Measurements from ENCODE around the gene GFOD1. TPM values are rescaled to one million over a fixed set of nuclear protein-coding genes. Genes with fewer than 3 reads are reported as not detected.

The GFOD1 gene
- total RNA-seq, 4 donors from 2014 or later, result 21.8 to 49.4 (median 31.1) TPM

GRCh38 chr6:13368731-13369115 is 118.7 kb downstream of the GFOD1 start:
- Histone ChIP-seq H3K9me3 (no peaks in the 10 kb centered on the region), H3K27me3 (no peaks in the 10 kb centered on the region), H3K27ac (no peak overlapping the region), H3K4me1 (peaks cover 0 to 53% (median 3%) of the 10 kb centered on the region in 4 donors), H3K36me3 (peaks cover 0 to 18% (median 0%) of the 10 kb centered on the region in 3 donors), H3K4me3 (no peak overlapping the region)
- TF ChIP-seq EP300 (IDR thresholded peaks at IDR 0.05), result no peak
- no peak for TF ChIP-seq POLR2A (IDR thresholded peaks at IDR 0.05)
- no peak for DNase-seq (ENCODE audit: low spot score in 2 of 2)

GRCh38 chr6:13368079-13368730 is 119.2 kb downstream of the GFOD1 start:
- DNase-seq (ENCODE audit: low spot score in 2 of 2), result no peak
- peaks cover 0 to 18% (median 0%) of the 10 kb centered on the region in 3 donors for H3K36me3 ChIP-seq
- H3K4me3 ChIP-seq, result no peak overlapping the region
- no peaks in the 10 kb centered on the region for H3K9me3 ChIP-seq
- 75 to 77% methylated on average over 7 of the region's 7 CpGs for WGBS, 2 donors
- H3K4me1 ChIP-seq, result peaks cover 0 to 53% (median 3%) of the 10 kb centered on the region in 4 donors
- no peaks in the 10 kb centered on the region for H3K27me3 ChIP-seq
- no peak overlapping the region for H3K27ac ChIP-seq
- TF ChIP-seq POLR2A (IDR thresholded peaks at IDR 0.05) (no peak), CTCF (IDR thresholded peaks at IDR 0.05) (no peak), EP300 (IDR thresholded peaks at IDR 0.05) (no peak)

GRCh38 chr6:13367396-13367795 is 120.0 kb downstream of the GFOD1 start:
- Histone ChIP-seq H3K4me1 (peaks cover 0 to 53% (median 3%) of the 10 kb centered on the region in 4 donors), H3K36me3 (peaks cover 0 to 18% (median 0%) of the 10 kb centered on the region in 3 donors), H3K4me3 (no peak overlapping the region), H3K27me3 (no peaks in the 10 kb centered on the region), H3K9me3 (no peaks in the 10 kb centered on the region), H3K27ac (peak overlapping the region in 2 of 4 donors; percentile 6 to 41)
- no peak for DNase-seq (ENCODE audit: low spot score in 2 of 2)
- 45% methylated on average over 3 of the region's 3 CpGs for WGBS, 2 donors
- TF ChIP-seq CTCF (IDR thresholded peaks at IDR 0.05), result no peak
- no peak for TF ChIP-seq POLR2A (IDR thresholded peaks at IDR 0.05)
- TF ChIP-seq EP300 (IDR thresholded peaks at IDR 0.05), result no peak

- WGBS, 2 donors, result 97 to 98% methylated on average over 39 of the region's 39 CpGs
- no peak for DNase-seq (ENCODE audit: low spot score in 2 of 2)
- no peak overlapping the region for H3K27ac ChIP-seq
- H3K4me3 ChIP-seq, result no peak overlapping the region
- peaks cover 0 to 18% (median 0%) of the 10 kb centered on the region in 3 donors for H3K36me3 ChIP-seq
- peaks cover 0 to 47% (median 2%) of the 10 kb centered on the region in 4 donors for H3K4me1 ChIP-seq
- H3K9me3 ChIP-seq, result no peaks in the 10 kb centered on the region
- TF ChIP-seq CTCF (IDR thresholded peaks at IDR 0.05) (no peak), POLR2A (IDR thresholded peaks at IDR 0.05) (no peak), EP300 (IDR thresholded peaks at IDR 0.05) (no peak)
- H3K27me3 ChIP-seq, result no peaks in the 10 kb centered on the region
Observed at GRCh38 chr6:13365320-13365719, 122.1 kb downstream of the GFOD1 start.

GRCh38 chr6:13364842-13365241 is 122.6 kb downstream of the GFOD1 start:
- no peak for DNase-seq (ENCODE audit: low spot score in 2 of 2)
- H3K9me3 ChIP-seq, result no peaks in the 10 kb centered on the region
- peaks cover 0 to 47% (median 2%) of the 10 kb centered on the region in 4 donors for H3K4me1 ChIP-seq
- no peak overlapping the region for H3K4me3 ChIP-seq
- no peak overlapping the region for H3K27ac ChIP-seq
- TF ChIP-seq CTCF (IDR thresholded peaks at IDR 0.05) (no peak), POLR2A (IDR thresholded peaks at IDR 0.05) (no peak), EP300 (IDR thresholded peaks at IDR 0.05) (no peak)
- 97% methylated on average over 32 to 33 of the region's 34 CpGs for WGBS, 2 donors
- peaks cover 0 to 18% (median 0%) of the 10 kb centered on the region in 3 donors for H3K36me3 ChIP-seq
- H3K27me3 ChIP-seq, result no peaks in the 10 kb centered on the region
